Rectal smooth muscle tissue (tissue), 1 donor: ENCODE measurements around the gene ITPR1.

Experiments
- H3K27ac ChIP-seq: one replicate; pipeline ENCODE4 v1.7.0; 2013; ENCODE audit warnings: low read depth, low read length, inconsistent platforms
- H3K27me3 ChIP-seq: one replicate; pipeline ENCODE4 v1.7.0; 2013; ENCODE audit warnings: low read length; ENCODE audit not compliant: control insufficient read depth, insufficient read depth
- H3K36me3 ChIP-seq: one replicate; pipeline ENCODE4 v1.7.0; 2013; ENCODE audit warnings: low read length; ENCODE audit not compliant: control insufficient read depth, insufficient read depth
- H3K4me1 ChIP-seq: one replicate; pipeline ENCODE4 v1.7.0; 2013; ENCODE audit warnings: low read length; ENCODE audit not compliant: control insufficient read depth, insufficient read depth
- H3K4me3 ChIP-seq: one replicate; pipeline ENCODE4 v1.7.0; 2013; ENCODE audit warnings: low read length
- H3K9ac ChIP-seq: one replicate; pipeline ENCODE4 v1.7.0; 2013; ENCODE audit warnings: low read length

Gene ITPR1

GRCh38 chr3:4707324-4707723 lies 214.2 kb downstream of the ITPR1 start:
- Histone ChIP-seq H3K36me3 (peaks cover 8% of the 10 kb centered on the region), H3K4me3 (no peak overlapping the region), H3K9ac (no peak overlapping the region), H3K4me1 (no peaks in the 10 kb centered on the region), H3K27me3 (no peaks in the 10 kb centered on the region), H3K27ac (no peak overlapping the region)

DNA sequence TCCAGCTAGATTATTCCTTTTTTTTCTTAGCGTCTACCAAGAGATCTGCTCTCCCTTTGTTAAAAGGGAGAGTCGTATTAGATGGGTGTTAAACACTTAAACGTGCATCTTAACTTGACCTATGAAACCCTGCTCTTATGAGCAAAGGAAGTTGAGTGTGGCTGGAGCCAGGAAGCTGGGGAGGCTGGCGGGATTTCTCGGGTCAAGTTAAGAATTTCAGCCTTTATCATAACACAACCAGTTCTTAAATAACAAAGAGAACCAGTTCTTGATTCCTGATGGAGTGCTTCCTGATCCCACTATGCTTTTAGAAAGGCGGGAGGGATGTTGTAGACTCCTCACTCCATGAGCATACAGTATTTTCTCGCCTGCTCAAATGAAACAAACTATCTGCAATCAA lies 215.1 kb downstream of the ITPR1 start:
- Histone ChIP-seq H3K4me1 (no peaks in the 10 kb centered on the region), H3K27me3 (no peaks in the 10 kb centered on the region), H3K9ac (no peak overlapping the region), H3K4me3 (no peak overlapping the region), H3K27ac (no peak overlapping the region), H3K36me3 (peaks cover 3% of the 10 kb centered on the region)

GRCh38 chr3:4709341-4709740 lies 216.2 kb downstream of the ITPR1 start:
- H3K4me3 ChIP-seq = no peak overlapping the region
- H3K27me3 ChIP-seq = no peaks in the 10 kb centered on the region
- H3K36me3 ChIP-seq = peaks cover 5% of the 10 kb centered on the region
- H3K27ac ChIP-seq = no peak overlapping the region
- H3K4me1 ChIP-seq = no peaks in the 10 kb centered on the region
- H3K9ac ChIP-seq = no peak overlapping the region

GRCh38 chr3:4710191-4710590 lies 217.0 kb downstream of the ITPR1 start:
- Histone ChIP-seq H3K9ac (no peak overlapping the region), H3K36me3 (peaks cover 5% of the 10 kb centered on the region), H3K27me3 (no peaks in the 10 kb centered on the region), H3K4me1 (no peaks in the 10 kb centered on the region), H3K4me3 (no peak overlapping the region), H3K27ac (no peak overlapping the region)

DNA sequence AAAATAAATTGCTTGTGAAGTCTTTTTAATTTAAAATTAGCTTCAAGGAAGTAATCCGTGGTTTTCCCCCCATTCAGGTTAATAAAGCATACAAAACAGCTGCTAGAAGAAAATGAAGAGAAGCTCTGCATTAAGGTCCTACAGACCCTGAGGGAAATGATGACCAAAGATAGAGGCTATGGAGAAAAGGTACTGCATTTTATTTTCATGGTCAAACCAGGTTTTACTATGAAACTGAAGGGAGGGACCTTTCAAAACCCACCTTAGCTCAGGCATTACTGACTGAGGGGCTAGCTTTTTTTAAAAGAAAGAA lies 218.5 kb downstream of the ITPR1 start:
- no peak overlapping the region for H3K27ac ChIP-seq
- H3K4me3 ChIP-seq = no peak overlapping the region
- no peak overlapping the region for H3K9ac ChIP-seq
- no peaks in the 10 kb centered on the region for H3K4me1 ChIP-seq
- peaks cover 5% of the 10 kb centered on the region for H3K36me3 ChIP-seq
- no peaks in the 10 kb centered on the region for H3K27me3 ChIP-seq

DNA sequence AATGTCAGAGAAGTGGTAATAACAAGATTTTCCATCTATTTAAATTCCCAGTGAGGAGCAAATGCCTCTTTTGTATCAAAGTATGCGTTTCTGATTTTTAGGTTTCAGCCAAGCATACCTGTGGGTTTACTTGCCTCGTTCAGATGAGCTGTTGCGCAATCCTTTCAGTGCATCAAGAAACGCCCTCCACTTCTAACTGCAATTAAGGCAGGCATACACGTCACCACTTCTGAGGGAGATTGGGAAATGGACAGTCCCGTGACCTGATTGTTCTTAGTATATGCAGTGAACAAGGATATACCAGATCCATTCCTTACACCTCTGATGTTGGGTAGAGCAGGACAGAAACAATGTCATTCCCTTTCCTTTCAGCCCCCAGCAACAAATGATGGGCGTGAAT lies 219.0 kb downstream of the ITPR1 start:
- no peaks in the 10 kb centered on the region for H3K27me3 ChIP-seq
- no peak overlapping the region for H3K4me3 ChIP-seq
- no peaks in the 10 kb centered on the region for H3K4me1 ChIP-seq
- no peak overlapping the region for H3K9ac ChIP-seq
- no peak overlapping the region for H3K27ac ChIP-seq
- H3K36me3 ChIP-seq = peaks cover 2% of the 10 kb centered on the region

DNA sequence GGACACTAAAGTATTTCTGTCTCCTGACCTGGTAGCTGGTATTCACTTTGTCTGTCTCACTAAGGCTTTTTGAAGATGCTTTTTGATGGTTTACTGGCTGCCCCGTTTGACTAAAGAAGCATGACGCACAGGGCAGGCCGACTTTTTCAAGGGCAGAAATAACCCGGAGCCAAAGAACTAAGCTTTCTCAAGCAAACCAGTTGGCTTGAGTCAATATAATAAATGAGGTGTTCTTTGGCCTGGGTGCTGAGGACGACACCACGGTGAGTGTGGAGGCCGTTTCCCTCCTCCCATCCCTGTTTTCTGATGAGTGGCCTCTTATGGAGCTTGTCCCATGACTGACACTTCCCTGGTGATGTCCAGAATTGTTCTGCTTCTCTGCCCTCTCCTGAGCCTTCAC lies 220.9 kb downstream of the ITPR1 start:
- no peak overlapping the region for H3K27ac ChIP-seq
- H3K4me3 ChIP-seq = no peak overlapping the region
- H3K4me1 ChIP-seq = peaks cover 8% of the 10 kb centered on the region
- H3K27me3 ChIP-seq = no peaks in the 10 kb centered on the region
- peaks cover 2% of the 10 kb centered on the region for H3K36me3 ChIP-seq
- no peak overlapping the region for H3K9ac ChIP-seq

GRCh38 chr3:4716266-4716665 lies 223.1 kb downstream of the ITPR1 start:
- Histone ChIP-seq H3K36me3 (peaks cover 2% of the 10 kb centered on the region), H3K4me1 (peaks cover 23% of the 10 kb centered on the region), H3K27me3 (no peaks in the 10 kb centered on the region), H3K9ac (no peak overlapping the region), H3K4me3 (no peak overlapping the region), H3K27ac (no peak overlapping the region)

DNA sequence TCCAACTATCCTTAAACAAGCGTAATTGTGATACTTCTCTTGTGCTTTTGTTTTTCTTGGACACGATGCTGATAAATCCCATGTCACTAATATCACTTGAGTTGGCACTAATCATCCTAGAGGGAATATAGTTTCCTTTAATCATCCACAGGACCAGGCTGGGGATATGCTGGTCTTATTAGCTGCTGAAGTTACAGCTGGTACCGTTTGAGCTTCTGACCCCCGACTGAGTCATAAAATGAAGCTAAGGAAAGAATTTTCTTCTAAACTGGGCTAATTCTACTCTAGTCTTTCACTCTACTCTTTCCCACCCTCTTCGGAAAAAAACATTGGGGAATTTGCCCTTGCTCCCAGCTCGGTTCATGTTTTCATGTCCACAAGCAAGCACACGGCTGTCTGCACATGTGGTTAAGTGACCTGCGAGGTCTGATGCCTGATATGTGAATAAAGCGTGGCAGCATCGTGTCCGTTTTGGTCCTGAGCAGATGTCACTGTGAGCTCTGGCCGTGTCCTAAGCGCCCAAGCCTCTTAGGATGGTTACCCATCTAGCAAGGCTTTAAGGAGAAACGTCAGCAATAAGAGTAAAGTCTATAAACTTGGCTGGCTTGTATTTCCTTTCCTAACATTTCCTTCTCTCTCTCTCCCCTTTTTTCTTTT lies 223.7 kb downstream of the ITPR1 start:
- Histone ChIP-seq H3K4me1 (peaks cover 28% of the 10 kb centered on the region), H3K27ac (no peak overlapping the region), H3K4me3 (no peak overlapping the region), H3K36me3 (peaks cover 2% of the 10 kb centered on the region), H3K9ac (no peak overlapping the region), H3K27me3 (no peaks in the 10 kb centered on the region)

DNA sequence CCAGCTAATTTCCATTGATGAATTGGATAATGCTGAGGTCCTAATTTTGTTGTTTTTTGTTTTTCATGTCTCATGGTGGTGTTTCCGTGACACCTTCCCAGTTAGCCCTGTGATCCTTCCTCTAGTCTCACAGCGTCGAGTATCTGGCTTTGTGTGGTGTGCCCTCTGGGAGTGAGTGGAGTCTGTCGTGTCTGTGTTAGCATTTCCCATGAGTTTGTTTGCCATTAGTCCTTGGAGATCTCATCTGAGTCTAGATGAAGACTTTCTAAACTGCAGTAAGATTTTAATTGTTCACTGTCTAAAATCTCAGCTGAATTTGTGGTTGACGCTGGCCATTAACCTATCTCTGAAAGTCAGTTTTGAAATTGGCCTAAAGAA lies 224.2 kb downstream of the ITPR1 start:
- Histone ChIP-seq H3K27ac (no peak overlapping the region), H3K27me3 (no peaks in the 10 kb centered on the region), H3K36me3 (peaks cover 2% of the 10 kb centered on the region), H3K4me1 (peaks cover 30% of the 10 kb centered on the region), H3K9ac (no peak overlapping the region), H3K4me3 (no peak overlapping the region)

DNA sequence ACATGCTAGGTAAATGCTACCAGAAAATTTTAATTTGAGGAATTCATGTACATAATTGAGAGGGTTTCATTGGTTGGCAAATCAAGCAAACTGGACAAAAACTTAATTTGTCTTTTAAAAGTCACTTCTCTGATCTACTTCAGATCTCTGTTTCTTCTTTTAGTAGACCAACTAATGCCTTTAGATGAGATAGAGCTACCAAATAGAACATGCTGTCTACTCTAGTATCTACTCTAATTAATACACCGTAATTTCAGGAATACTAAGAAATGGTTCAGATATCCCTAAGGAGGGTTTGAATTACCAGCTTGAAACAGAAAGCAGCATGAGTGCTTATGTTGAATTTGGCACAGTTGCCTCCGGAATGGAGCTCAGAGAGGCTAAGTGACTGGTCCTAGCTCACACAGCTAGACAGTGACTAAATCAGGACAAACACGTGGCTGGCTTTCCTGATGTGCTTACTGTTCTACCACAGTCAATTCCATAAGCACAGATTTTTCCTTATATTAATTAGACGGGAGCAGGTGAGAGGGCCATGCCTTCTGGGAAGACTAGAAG lies 225.1 kb downstream of the ITPR1 start:
- Histone ChIP-seq H3K36me3 (peaks cover 2% of the 10 kb centered on the region), H3K4me1 (peaks cover 30% of the 10 kb centered on the region), H3K4me3 (no peak overlapping the region), H3K9ac (no peak overlapping the region), H3K27me3 (no peaks in the 10 kb centered on the region), H3K27ac (peak overlapping the region; percentile 69)

- no peak overlapping the region for H3K9ac ChIP-seq
- H3K36me3 ChIP-seq = no peaks in the 10 kb centered on the region
- no peak overlapping the region for H3K4me3 ChIP-seq
- H3K4me1 ChIP-seq = peaks cover 30% of the 10 kb centered on the region
- H3K27ac ChIP-seq = peak overlapping the region; percentile 69
- no peaks in the 10 kb centered on the region for H3K27me3 ChIP-seq
These were observed 225.9 kb downstream of the ITPR1 start for GRCh38 chr3:4719046-4719501.

- H3K9ac ChIP-seq = peak overlapping the region; percentile 42
- H3K36me3 ChIP-seq = no peaks in the 10 kb centered on the region
- H3K27me3 ChIP-seq = no peaks in the 10 kb centered on the region
- H3K4me1 ChIP-seq = peaks cover 30% of the 10 kb centered on the region
- H3K27ac ChIP-seq = peak overlapping the region; percentile 85
- H3K4me3 ChIP-seq = no peak overlapping the region
These were observed 227.3 kb downstream of the ITPR1 start for GRCh38 chr3:4720316-4721075.
